ENCODE data around the gene CNNM4. TPM values are rescaled to one million over a fixed set of nuclear protein-coding genes. Genes with fewer than 3 reads are reported as not detected.

Gene CNNM4
- total RNA-seq, 1 experiment from 2014 or later: 14.0 TPM

DNA sequence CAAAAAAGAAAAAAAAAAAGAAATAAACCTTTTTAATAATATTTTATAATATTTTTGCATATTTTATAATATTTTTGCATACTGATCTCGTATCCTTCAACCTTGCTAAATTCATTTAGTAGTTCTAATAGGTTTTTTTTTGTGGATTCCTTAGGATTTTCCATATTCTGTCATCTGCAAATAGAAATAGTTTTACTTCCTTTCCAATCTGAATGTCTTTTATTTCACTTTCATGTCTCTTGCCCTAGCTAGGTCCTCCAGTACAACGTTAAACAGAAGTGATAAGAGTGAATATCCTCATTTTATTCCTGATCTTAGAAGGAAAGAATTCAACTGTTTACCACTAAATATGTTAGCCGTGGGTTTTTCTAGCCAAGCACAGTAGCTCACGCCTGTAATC is 34.6 kb upstream of the CNNM4 start:
- Mint-ChIP-seq H3K27me3 (ENCODE audit: low read depth) (no peaks in the 10 kb centered on the region), H3K9me3 (no peaks in the 10 kb centered on the region), H3K27ac (no peak overlapping the region), H3K4me1 (no peaks in the 10 kb centered on the region), H3K36me3 (peaks cover 40% of the 10 kb centered on the region), H3K4me3 (no peak overlapping the region)
- TF ChIP-seq, protein P1, sequence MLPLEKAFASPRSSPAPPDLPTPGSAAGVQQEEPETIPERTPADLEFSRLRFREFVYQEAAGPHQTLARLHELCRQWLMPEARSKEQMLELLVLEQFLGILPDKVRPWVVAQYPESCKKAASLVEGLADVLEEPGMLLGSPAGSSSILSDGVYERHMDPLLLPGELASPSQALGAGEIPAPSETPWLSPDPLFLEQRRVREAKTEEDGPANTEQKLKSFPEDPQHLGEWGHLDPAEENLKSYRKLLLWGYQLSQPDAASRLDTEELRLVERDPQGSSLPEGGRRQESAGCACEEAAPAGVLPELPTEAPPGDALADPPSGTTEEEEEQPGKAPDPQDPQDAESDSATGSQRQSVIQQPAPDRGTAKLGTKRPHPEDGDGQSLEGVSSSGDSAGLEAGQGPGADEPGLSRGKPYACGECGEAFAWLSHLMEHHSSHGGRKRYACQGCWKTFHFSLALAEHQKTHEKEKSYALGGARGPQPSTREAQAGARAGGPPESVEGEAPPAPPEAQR (CRISPR knock-in tag; IDR thresholded peaks at IDR 0.05): no peak
- TF ChIP-seq, protein P2, sequence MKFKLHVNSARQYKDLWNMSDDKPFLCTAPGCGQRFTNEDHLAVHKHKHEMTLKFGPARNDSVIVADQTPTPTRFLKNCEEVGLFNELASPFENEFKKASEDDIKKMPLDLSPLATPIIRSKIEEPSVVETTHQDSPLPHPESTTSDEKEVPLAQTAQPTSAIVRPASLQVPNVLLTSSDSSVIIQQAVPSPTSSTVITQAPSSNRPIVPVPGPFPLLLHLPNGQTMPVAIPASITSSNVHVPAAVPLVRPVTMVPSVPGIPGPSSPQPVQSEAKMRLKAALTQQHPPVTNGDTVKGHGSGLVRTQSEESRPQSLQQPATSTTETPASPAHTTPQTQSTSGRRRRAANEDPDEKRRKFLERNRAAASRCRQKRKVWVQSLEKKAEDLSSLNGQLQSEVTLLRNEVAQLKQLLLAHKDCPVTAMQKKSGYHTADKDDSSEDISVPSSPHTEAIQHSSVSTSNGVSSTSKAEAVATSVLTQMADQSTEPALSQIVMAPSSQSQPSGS (CRISPR knock-in tag; IDR thresholded peaks at IDR 0.05; ENCODE audit: borderline replicate concordance, low read depth): no peak
- TF ChIP-seq IRF2 (CRISPR knock-in tag; IDR thresholded peaks at IDR 0.05; ENCODE audit: borderline replicate concordance, low read depth) (no peak), SP1 (CRISPR knock-in tag; conservative IDR thresholded peaks at IDR 0.05) (no peak), EMX1 (CRISPR knock-in tag; IDR thresholded peaks at IDR 0.05) (no peak), TEAD4 (CRISPR knock-in tag; IDR thresholded peaks at IDR 0.05) (no peak)
- DNase-seq (ENCODE audit: low spot score) (no peak), ATAC-seq (no peak)
- POLR2A ChIA-PET: interaction anchor here (0.6 kb wide), 1 partner anchor 62 kb away, joined by 8 read pairs; no protein-coding TSS in a partner anchor
- CTCF ChIA-PET: no interaction called here

DNA sequence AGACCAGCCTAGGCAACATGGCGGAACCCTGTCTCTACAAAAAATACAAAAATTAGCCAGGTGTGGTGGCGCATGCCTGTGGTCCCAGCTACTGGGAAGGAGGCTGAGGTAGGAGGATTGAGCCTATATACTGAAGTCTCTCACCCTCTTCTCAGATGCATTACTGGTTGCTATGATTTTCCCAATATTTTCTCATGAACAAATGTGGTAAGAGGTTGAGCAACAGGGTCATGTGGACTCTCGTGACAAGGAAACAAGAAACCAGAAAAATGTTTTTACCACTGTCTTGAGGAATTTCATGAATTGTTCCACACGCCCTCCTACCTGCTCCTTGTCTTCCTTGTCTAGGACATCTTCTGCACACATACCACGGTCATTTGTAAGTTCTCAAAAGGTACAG is 33.3 kb upstream of the CNNM4 start:
- ChIA-PET CTCF (interaction anchor here (1.5 kb wide), 1 partner anchor 36 kb away, joined by 3 read pairs; no protein-coding TSS in a partner anchor), POLR2A (no interaction called here)
- Mint-ChIP-seq H3K9me3 (no peaks in the 10 kb centered on the region), H3K27me3 (ENCODE audit: low read depth) (no peaks in the 10 kb centered on the region), H3K4me3 (no peak overlapping the region), H3K4me1 (no peaks in the 10 kb centered on the region), H3K27ac (no peak overlapping the region), H3K36me3 (peaks cover 45% of the 10 kb centered on the region)
- DNase-seq (ENCODE audit: low spot score): no peak
- ATAC-seq: no peak
- TF ChIP-seq, protein P3, sequence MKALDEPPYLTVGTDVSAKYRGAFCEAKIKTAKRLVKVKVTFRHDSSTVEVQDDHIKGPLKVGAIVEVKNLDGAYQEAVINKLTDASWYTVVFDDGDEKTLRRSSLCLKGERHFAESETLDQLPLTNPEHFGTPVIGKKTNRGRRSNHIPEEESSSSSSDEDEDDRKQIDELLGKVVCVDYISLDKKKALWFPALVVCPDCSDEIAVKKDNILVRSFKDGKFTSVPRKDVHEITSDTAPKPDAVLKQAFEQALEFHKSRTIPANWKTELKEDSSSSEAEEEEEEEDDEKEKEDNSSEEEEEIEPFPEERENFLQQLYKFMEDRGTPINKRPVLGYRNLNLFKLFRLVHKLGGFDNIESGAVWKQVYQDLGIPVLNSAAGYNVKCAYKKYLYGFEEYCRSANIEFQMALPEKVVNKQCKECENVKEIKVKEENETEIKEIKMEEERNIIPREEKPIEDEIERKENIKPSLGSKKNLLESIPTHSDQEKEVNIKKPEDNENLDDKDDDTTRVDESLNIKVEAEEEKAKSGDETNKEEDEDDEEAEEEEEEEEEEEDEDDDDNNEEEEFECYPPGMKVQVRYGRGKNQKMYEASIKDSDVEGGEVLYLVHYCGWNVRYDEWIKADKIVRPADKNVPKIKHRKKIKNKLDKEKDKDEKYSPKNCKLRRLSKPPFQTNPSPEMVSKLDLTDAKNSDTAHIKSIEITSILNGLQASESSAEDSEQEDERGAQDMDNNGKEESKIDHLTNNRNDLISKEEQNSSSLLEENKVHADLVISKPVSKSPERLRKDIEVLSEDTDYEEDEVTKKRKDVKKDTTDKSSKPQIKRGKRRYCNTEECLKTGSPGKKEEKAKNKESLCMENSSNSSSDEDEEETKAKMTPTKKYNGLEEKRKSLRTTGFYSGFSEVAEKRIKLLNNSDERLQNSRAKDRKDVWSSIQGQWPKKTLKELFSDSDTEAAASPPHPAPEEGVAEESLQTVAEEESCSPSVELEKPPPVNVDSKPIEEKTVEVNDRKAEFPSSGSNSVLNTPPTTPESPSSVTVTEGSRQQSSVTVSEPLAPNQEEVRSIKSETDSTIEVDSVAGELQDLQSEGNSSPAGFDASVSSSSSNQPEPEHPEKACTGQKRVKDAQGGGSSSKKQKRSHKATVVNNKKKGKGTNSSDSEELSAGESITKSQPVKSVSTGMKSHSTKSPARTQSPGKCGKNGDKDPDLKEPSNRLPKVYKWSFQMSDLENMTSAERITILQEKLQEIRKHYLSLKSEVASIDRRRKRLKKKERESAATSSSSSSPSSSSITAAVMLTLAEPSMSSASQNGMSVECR (CRISPR knock-in tag; IDR thresholded peaks at IDR 0.05; ENCODE audit: borderline replicate concordance): no peak
- TF ChIP-seq, protein P4, sequence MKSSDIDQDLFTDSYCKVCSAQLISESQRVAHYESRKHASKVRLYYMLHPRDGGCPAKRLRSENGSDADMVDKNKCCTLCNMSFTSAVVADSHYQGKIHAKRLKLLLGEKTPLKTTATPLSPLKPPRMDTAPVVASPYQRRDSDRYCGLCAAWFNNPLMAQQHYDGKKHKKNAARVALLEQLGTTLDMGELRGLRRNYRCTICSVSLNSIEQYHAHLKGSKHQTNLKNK (CRISPR knock-in tag; IDR thresholded peaks at IDR 0.05): no peak
- TF ChIP-seq, protein P5, sequence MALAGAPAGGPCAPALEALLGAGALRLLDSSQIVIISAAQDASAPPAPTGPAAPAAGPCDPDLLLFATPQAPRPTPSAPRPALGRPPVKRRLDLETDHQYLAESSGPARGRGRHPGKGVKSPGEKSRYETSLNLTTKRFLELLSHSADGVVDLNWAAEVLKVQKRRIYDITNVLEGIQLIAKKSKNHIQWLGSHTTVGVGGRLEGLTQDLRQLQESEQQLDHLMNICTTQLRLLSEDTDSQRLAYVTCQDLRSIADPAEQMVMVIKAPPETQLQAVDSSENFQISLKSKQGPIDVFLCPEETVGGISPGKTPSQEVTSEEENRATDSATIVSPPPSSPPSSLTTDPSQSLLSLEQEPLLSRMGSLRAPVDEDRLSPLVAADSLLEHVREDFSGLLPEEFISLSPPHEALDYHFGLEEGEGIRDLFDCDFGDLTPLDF (CRISPR knock-in tag; IDR thresholded peaks at IDR 0.05): no peak
- TF ChIP-seq CREM (CRISPR knock-in tag; IDR thresholded peaks at IDR 0.05): no peak
- TF ChIP-seq, protein P6, sequence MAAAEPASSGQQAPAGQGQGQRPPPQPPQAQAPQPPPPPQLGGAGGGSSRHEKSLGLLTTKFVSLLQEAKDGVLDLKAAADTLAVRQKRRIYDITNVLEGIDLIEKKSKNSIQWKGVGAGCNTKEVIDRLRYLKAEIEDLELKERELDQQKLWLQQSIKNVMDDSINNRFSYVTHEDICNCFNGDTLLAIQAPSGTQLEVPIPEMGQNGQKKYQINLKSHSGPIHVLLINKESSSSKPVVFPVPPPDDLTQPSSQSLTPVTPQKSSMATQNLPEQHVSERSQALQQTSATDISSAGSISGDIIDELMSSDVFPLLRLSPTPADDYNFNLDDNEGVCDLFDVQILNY (CRISPR knock-in tag; IDR thresholded peaks at IDR 0.05): no peak
- TF ChIP-seq JUN (CRISPR knock-in tag; IDR thresholded peaks at IDR 0.05): no peak
- TF ChIP-seq, protein P7, sequence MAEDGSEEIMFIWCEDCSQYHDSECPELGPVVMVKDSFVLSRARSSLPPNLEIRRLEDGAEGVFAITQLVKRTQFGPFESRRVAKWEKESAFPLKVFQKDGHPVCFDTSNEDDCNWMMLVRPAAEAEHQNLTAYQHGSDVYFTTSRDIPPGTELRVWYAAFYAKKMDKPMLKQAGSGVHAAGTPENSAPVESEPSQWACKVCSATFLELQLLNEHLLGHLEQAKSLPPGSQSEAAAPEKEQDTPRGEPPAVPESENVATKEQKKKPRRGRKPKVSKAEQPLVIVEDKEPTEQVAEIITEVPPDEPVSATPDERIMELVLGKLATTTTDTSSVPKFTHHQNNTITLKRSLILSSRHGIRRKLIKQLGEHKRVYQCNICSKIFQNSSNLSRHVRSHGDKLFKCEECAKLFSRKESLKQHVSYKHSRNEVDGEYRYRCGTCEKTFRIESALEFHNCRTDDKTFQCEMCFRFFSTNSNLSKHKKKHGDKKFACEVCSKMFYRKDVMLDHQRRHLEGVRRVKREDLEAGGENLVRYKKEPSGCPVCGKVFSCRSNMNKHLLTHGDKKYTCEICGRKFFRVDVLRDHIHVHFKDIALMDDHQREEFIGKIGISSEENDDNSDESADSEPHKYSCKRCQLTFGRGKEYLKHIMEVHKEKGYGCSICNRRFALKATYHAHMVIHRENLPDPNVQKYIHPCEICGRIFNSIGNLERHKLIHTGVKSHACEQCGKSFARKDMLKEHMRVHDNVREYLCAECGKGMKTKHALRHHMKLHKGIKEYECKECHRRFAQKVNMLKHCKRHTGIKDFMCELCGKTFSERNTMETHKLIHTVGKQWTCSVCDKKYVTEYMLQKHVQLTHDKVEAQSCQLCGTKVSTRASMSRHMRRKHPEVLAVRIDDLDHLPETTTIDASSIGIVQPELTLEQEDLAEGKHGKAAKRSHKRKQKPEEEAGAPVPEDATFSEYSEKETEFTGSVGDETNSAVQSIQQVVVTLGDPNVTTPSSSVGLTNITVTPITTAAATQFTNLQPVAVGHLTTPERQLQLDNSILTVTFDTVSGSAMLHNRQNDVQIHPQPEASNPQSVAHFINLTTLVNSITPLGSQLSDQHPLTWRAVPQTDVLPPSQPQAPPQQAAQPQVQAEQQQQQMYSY (CRISPR knock-in tag; IDR thresholded peaks at IDR 0.05): no peak
- TF ChIP-seq, protein P8, sequence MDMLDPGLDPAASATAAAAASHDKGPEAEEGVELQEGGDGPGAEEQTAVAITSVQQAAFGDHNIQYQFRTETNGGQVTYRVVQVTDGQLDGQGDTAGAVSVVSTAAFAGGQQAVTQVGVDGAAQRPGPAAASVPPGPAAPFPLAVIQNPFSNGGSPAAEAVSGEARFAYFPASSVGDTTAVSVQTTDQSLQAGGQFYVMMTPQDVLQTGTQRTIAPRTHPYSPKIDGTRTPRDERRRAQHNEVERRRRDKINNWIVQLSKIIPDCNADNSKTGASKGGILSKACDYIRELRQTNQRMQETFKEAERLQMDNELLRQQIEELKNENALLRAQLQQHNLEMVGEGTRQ (CRISPR knock-in tag; IDR thresholded peaks at IDR 0.05): no peak
- TF ChIP-seq OVOL2 (CRISPR knock-in tag; IDR thresholded peaks at IDR 0.05; ENCODE audit: borderline replicate concordance): no peak
- TF ChIP-seq ZNF219 (CRISPR knock-in tag; IDR thresholded peaks at IDR 0.05; ENCODE audit: borderline replicate concordance): no peak
- TF ChIP-seq MYBL2 (CRISPR knock-in tag; IDR thresholded peaks at IDR 0.05): no peak
- TF ChIP-seq GABPB1 (CRISPR knock-in tag; IDR thresholded peaks at IDR 0.05): no peak
- TF ChIP-seq, protein P9, sequence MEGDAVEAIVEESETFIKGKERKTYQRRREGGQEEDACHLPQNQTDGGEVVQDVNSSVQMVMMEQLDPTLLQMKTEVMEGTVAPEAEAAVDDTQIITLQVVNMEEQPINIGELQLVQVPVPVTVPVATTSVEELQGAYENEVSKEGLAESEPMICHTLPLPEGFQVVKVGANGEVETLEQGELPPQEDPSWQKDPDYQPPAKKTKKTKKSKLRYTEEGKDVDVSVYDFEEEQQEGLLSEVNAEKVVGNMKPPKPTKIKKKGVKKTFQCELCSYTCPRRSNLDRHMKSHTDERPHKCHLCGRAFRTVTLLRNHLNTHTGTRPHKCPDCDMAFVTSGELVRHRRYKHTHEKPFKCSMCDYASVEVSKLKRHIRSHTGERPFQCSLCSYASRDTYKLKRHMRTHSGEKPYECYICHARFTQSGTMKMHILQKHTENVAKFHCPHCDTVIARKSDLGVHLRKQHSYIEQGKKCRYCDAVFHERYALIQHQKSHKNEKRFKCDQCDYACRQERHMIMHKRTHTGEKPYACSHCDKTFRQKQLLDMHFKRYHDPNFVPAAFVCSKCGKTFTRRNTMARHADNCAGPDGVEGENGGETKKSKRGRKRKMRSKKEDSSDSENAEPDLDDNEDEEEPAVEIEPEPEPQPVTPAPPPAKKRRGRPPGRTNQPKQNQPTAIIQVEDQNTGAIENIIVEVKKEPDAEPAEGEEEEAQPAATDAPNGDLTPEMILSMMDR (IDR thresholded peaks at IDR 0.05): no peak

Measured in WTC11 (cell line).